HG03103 (cell line): Measurements from ENCODE around the gene DLST.
"Not testable (repeated sequence)": the region's sequence is repeated elsewhere in the genome, so short reads cannot be mapped to it uniquely, and the experiment has no call there.

Experiments used
- ATAC-seq: cut with Tn5 transposase; IDR thresholded peaks from one replicate; pipeline ENCODE4 v1.9.1; 2021; ENCODE audit warnings: low read depth; ENCODE audit not compliant: unreplicated experiment

DLST gene

DNA sequence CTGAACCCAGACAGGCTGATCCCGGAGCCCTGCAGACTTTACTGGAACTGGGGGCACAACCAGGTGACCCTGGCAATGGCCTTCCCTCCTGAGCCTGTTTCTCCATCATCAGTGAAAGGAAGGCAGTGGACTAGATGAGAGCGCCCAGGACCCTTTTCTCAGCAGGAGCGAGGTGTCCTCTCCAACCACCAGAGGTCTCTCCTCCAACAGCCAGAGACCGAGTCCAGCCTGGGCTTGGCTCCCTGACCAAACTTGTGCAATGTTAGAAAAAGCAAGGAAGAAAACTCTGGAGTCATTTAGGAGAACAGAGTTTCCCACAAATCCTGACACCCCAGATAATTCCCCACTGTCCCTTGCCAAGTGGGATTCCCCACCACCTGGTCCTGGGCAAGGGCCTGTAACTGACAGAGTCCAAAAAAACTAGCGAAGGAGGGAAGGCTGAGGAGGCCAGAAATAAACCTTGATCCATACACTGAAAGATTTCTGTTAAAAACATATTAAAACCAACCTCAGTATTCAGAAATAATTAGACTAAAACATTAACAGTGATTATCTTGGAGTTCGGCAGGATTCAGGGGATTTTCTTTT lies 32.4 kb downstream of the DLST start:
- no peak for ATAC-seq

GRCh38 chr14:74915426-74915825 lies 33.7 kb downstream of the DLST start:
- ATAC-seq = no peak

GRCh38 chr14:74915826-74916225 lies 34.1 kb downstream of the DLST start:
- ATAC-seq = no peak

- no peak for ATAC-seq
Observed at GRCh38 chr14:74917178-74917543, 35.4 kb downstream of the DLST start.

DNA sequence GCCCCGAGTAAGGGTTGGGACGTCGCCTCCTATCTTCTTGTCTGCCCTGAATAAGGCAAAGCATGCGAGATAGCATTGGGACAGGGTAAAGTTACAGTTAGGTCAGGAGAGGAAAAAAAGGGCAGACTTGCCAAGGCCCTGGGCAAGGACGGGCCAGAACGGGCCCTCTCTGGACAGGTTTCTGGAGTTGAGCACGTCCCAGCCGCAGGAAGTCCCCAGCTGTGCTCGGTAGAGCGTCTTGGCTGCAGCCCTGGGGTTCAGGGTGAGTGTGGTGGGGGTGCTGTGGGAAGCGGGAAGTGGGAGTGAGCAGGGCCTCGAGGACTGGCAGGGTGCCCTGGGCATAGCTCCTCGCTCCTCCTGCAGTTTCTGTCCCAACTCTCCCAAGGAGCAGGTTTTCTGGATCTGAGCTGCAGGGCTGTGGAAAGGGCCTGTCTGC lies 35.9 kb downstream of the DLST start:
- ATAC-seq = no peak

DNA sequence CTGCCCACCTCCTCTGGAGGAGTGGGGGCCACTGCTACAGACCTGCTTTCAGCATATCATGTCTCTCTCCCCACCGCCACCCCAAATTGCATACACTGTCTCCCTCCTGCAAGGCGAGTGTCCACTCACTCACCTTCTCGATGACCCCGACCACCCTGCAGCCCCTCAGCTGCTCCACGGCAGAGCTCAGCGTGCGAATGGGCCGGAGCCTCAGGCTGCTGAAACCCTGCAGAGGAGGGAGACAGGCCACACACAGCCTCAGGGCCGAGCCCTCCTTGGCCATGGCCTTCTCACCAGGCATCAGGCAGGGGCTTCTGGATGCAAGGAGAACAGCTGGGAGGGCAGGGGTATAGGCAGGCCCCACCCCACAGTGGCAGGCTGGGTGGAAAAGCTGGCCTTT lies 36.7 kb downstream of the DLST start:
- no peak for ATAC-seq

- ATAC-seq = no peak
Observed at GRCh38 chr14:74919421-74920165, 37.9 kb downstream of the DLST start.

DNA sequence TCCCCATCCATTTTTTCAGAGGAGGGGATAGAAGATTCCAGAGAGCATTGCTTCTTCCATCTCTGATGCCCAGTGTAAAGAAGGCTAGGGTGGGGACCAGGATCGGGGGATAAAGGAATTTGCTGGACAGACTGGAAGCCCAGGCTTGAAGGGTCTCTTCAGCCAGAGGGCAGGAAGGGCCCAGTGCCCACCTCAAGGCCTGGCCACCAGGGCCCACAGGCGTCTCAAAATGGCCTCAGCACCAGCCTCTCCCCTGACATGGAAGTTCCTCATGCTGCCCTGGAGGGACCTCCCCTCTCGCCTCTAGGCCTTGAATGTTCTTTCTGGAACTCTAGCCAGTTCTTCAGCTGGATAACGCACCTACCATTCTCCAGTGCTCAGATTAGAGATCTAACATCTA lies 38.6 kb downstream of the DLST start:
- no peak for ATAC-seq

DNA sequence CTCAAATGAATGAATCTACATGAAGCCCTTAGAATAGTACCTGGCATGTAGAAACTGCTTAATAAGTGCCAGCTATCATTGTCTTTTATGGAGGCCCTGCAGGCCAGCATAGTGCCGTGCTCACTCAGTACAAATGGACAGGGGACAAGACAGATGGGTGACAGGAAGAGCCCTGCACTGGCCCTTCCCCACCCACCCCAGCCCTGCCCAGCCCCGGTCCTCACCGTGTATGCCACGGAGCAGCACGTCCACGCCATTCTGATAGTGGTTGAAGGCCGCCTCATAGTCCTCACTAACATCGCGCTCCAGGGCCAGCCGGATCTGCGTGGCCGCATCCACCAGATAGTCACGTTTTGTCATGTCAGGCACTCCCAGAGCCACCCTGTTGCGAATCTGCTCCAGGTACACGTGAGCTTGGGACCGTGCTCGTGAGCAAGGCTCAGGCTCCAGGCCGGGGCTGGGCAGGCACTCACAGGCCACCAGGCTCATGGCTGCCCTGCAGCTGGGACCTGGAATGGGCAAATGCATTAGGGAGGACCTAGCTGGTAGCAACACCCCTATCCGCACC lies 39.4 kb downstream of the DLST start:
- no peak for ATAC-seq

DNA sequence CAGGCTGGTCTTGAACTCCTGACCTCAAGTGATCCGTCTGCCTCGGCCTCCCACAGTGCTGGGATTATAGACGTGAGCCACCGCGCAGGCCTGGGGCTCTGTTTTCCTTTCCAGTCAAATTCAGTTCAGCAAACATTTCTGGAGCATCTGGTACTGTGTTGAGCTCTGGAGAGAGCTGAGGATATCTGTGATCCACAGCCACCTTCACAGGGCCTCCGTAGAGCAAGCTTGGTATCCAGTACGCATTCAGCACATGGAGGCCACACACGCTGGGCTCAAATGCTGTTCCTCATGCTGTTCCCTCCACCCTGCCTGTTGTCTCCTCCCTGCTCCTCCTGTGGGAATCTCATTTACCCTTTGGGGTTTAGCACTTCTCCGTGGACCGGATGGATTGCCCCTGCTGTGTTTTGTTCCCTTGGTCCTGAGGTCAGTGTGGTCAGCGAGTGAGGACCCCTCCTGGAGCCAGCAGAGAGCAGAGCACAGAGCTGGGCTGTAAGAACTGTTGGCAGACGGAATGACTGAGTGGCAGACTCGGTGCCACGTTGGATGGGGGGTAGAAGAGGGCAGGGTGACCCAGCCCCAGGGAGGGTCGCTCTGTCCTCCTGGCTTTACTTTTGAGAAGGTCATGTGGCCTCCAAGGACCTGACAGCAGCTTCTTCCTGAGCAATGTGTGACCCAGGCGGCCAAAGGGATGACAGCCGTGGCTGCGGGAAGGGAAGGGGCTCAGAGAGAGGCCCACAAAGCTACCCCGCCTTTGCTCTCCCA lies 40.5 kb downstream of the DLST start:
- ATAC-seq = no peak

DNA sequence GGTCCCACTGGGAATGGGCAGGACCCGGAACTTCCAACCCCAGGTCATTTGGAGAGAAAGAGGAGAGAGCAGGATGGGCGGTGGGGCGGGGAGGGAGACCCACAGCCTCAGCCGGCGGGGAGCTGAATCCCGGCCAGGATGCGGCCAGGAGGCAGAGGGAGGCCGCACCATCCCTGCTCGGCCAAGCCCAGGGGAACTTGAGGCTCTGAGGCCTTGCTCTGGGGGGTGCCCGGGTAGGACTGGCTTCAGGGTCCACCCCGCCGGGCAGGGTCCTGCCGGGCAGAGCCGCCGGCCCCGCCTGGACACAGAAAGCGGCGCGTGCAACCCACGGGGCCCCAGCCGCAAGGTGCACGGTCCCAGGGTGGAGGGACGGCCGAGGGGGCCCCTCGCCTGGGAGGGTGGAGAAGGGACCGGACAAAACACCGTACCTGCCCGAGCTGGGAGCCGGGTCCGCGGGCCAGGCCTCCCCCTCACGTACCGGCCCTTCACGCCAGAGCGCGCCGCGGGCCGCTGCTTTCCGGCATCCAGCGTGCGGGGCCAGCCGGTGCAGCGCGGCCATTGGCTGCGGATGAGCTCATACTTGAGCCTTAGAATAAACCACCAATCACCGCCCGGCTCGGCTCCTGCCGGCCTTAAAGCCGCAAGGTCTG lies 41.2 kb downstream of the DLST start, which contains the start of gene RPS6KL1:
TSS of gene RPS6KL1 (minus strand) at position 509 of the 650 bp plus-strand sequence. CDS start 1,719 bp downstream, outside the sequence.
- ATAC-seq = peak; percentile 91

DNA sequence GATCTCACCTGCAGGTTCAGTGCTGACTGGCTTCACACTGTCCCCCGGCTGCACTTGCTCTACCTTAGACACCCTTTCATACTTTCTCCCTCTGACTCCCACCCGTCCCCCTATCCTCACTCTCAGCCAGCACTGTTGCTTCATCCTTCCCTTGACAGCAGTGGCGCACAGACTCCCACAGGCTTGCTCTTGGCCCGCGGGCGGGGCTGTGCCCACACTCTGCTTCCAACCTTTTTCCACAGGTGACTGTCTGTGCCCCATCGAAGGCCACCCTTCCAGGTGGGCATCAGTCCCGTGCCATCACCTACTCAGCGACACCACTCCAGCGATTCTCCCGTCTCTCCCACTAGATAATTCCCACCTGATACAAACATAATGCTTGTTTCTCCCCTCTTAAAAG lies 42.3 kb downstream of the DLST start:
- no peak for ATAC-seq

- ATAC-seq = no peak
Observed at GRCh38 chr14:74927225-74927624, 45.5 kb downstream of the DLST start.

- no peak for ATAC-seq
Observed at GRCh38 chr14:74929242-74929641, 47.5 kb downstream of the DLST start.

GRCh38 chr14:74931744-74932143 lies 50.0 kb downstream of the DLST start:
- ATAC-seq = not testable (repeated sequence)

DNA sequence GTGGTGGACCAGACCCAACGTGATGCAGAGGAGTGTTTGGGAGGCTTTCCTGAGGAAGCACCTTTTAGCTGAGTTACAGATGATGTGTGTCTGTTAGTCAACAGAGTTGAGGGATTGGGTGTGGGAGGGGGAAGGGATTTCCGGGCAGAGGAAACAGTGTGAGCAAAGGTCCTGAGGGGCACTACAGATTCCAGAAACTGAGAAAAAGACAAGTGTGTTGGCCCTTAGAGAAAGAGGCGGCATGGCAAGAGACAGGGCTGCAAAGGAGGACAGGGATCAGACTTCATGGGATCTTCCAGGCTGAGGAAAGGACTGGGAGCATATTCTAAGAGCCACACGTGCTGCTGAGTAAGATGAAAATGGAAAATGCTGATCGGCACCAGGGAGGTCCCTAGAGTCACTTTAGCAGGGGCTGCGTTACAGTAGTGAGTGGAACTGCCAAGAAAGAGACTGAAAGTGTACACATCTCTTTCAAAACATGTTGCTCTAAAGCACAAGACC lies 50.7 kb downstream of the DLST start:
- ATAC-seq = no peak

DNA sequence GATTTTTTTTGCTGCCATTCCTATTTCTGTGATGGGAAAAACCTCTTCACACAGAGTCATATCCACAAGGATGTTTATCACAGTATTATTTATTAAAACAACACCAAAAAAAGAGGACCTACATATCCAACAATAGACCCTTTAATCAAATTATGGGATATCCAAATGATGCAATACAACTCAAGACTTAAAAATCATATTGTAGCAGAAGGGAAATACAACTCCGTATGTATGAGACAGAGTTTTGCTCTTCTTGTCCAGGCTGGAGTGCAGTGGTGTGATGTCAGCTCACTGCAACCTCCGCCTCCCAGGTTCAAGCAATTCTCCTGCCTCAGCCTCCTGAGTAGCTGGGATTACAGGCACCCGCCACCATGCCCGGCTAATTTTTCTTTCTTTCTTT lies 51.2 kb downstream of the DLST start:
- ATAC-seq = not testable (repeated sequence)

DNA sequence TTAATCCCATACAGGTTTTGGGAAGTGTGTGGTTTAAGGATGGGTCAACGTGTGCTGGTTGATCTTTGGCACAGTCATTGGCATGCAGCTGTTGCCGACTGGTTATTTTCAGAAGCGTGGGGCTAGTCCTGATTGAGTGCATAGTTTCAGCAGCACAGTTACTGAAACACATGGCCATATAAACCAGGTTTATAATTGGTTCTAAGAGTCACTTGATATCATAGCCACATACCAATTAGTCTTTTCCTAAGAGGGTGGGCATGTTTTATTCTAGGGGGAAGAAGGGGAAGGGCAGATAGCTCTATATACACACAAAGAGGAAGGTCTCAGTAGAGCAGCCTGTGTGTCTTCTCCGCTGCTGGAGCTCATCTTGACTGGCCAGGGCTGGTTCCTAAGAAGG lies 52.3 kb downstream of the DLST start:
- ATAC-seq = no peak

GRCh38 chr14:74934476-74935359 lies 53.0 kb downstream of the DLST start:
- ATAC-seq = no peak

- ATAC-seq = no peak
Observed at GRCh38 chr14:74935360-74935680, 53.6 kb downstream of the DLST start.
